ENCODE data around the gene KLK7. TPM values are rescaled to one million over a fixed set of nuclear protein-coding genes. Genes with fewer than 3 reads are reported as not detected.

KLK7 gene
- total and polyA plus RNA-seq, 7 donors, result not detected

DNA sequence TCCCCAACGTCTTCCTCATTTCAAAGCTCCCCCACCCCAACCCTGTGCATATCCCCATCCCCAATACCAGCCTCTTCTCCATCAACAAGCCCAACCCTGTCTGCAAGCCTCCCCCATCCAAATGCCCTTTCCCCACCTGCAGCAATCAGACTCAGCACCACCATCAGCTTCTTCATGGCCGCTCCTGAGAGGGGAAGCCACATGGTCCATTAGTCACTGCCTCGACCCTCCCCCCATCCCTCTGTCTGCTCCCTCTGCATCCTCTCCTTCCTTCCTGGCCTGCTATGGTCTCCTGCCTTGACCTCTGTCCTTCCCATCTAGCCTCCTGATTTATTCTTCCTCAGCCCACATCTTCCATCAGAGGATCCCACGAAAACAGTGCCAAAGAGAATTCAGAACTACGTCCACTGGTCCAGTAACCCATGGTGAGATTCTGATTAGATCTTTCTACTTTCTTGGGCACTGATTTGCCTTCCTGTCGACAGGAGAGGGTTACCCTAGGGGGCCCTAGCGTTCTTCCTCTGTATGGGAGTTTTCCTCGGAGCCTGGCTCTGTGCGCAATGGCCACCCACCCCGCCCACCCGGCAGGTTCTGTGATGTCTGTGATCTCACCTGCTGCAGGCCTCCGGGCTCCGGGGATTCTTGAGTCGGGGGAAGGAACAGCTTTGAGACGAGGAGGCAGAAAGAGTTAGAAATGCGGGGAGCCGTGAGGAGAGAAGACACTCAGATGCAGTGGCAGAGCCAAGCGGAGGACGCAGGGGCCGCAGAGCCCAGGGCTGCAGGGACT, 15.6 kb downstream of the KLK7 start:
- intact Hi-C loops (cut with DNase I), result no loop called here
- Histone ChIP-seq H3K27me3 (ENCODE audit: insufficient read depth in 3 of 3, low read length in 2 of 3) (peaks cover 0 to 7% (median 0%) of the 10 kb centered on the region in 3 donors), H3K9me3 (no peaks in the 10 kb centered on the region), H3K4me1 (no peaks in the 10 kb centered on the region), H3K27ac (no peak overlapping the region), H3K4me3 (no peak overlapping the region), H3K36me3 (ENCODE audit: insufficient read depth in 1 of 2, low read depth in 1 of 2) (no peaks in the 10 kb centered on the region)
- TF ChIP-seq CTCF (IDR thresholded peaks at IDR 0.05), result no peak
- 18 to 36% (median 29%) methylated on average over 20 of the region's 20 CpGs for whole genome bisulfite sequencing, 3 donors
- ATAC-seq, result no peak
- DNase-seq, result no peak

- no peak for ATAC-seq
- WGBS, 3 donors, result 77 to 86% (median 82%) methylated on average over 3 of the region's 3 CpGs
- no peak for TF ChIP-seq CTCF (IDR thresholded peaks at IDR 0.05)
- Histone ChIP-seq H3K4me1 (no peaks in the 10 kb centered on the region), H3K27ac (no peak overlapping the region), H3K4me3 (no peak overlapping the region), H3K9me3 (no peaks in the 10 kb centered on the region), H3K27me3 (ENCODE audit: insufficient read depth in 3 of 3, low read length in 2 of 3) (peaks cover 0 to 5% (median 0%) of the 10 kb centered on the region in 3 donors), H3K36me3 (ENCODE audit: insufficient read depth in 1 of 2, low read depth in 1 of 2) (no peaks in the 10 kb centered on the region)
- no peak for DNase-seq
- intact Hi-C loops (cut with DNase I), result no loop called here
These were observed 19.5 kb downstream of the KLK7 start for GRCh38 chr19:50964266-50964665.

DNA sequence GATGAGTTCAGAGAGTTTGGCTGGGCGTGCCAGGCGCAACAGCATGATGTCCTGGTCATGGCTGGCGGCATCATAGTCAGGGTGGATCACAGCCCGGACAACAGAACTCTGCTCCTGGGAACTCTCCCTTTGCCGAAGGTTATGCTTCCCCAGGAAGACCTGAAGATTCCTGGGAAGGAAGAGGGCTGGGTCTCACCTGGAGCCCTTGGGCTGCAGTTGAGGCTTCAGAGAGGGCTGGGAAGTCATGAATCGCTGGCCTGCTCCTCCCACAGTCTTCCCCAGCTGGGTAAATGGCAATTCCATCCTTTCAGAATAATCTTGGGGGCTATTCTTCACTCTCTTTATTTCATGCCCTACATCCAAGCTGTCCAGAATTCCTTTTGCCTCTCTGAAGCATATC, 20.3 kb downstream of the KLK7 start:
- intact Hi-C loops (cut with DNase I), result no loop called here
- H3K27me3 ChIP-seq (ENCODE audit: insufficient read depth in 3 of 3, low read length in 2 of 3), result no peaks in the 10 kb centered on the region
- no peak for TF ChIP-seq CTCF (IDR thresholded peaks at IDR 0.05)

DNA sequence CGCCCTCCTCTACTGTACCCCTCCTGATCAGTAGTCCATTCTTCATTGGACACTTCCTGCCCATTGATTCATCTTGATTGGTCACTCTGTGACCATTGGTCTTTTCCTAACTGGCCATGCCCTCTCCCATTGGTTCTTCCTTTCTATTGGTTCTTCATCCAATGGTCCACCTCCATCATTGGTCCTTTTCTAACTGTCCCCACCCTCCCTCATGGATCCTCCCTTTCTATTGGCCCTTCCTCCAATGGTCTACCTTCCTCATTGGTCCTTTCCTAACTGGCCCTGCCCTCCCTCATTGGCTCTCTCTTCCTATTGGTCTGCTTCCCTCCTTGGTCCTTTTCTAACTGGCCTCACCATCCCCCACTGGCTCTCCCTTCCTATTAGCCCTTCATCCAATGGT, 21.5 kb downstream of the KLK7 start:
- no peak for TF ChIP-seq CTCF (IDR thresholded peaks at IDR 0.05)
- no peaks in the 10 kb centered on the region for H3K36me3 ChIP-seq (ENCODE audit: insufficient read depth in 1 of 2, low read depth in 1 of 2)
- no peak for ATAC-seq
- H3K9me3 ChIP-seq, result no peaks in the 10 kb centered on the region
- no peaks in the 10 kb centered on the region for H3K27me3 ChIP-seq (ENCODE audit: insufficient read depth in 3 of 3, low read length in 2 of 3)
- WGBS, 3 donors, result 90 to 95% (median 93%) methylated on average over 1 of the region's 1 CpG
- no peaks in the 10 kb centered on the region for H3K4me1 ChIP-seq
- DNase-seq, result no peak
- intact Hi-C loops (cut with DNase I), result no loop called here
- H3K4me3 ChIP-seq, result no peak overlapping the region
- no peak overlapping the region for H3K27ac ChIP-seq

More for the DNA sequence above, 20.3 kb downstream of the KLK7 start:
- no peaks in the 10 kb centered on the region for H3K9me3 ChIP-seq
- H3K4me3 ChIP-seq, result no peak overlapping the region
- no peaks in the 10 kb centered on the region for H3K4me1 ChIP-seq
- DNase-seq, result no peak
- H3K27ac ChIP-seq, result no peak overlapping the region
- ATAC-seq, result no peak
- WGBS, 3 donors, result 76 to 82% (median 82%) methylated on average over 6 of the region's 6 CpGs
- no peaks in the 10 kb centered on the region for H3K36me3 ChIP-seq (ENCODE audit: insufficient read depth in 1 of 2, low read depth in 1 of 2)
